ENCODE results near the gene SLC22A23.

GRCh38 chr6:3272911-3273547 is 183.8 kb downstream of the SLC22A23 start:
- TF ChIP-seq POLR2A (IDR thresholded peaks at IDR 0.05) (no peak), CTCF (IDR thresholded peaks at IDR 0.05) (no peak)
